Tibial nerve (tissue), 4 donors: Measurements from ENCODE around the gene AGMO.

ENCODE experiments used
- EP300 ChIP-seq, 2 donors: sonication (generic); formaldehyde crosslinking; IDR thresholded peaks; one replicate each; pipeline ENCODE4 v1.6.1; 2017; ENCODE audit warnings: antibody characterized with exemption in 2 of 2, mild to moderate bottlenecking in 1 of 2
- TF ChIP-seq, protein P1 (sequence below), 5 experiments: fragments of 200-600 bp in 3 of 5; fragments of 450-650 bp in 2 of 5; sonication (generic) in 3 of 5; IDR thresholded peaks; one replicate each; pipeline ENCODE4 v1.5.1; 2016 to 2019; ENCODE audit warnings: antibody characterized with exemption in 5 of 5, mild to moderate bottlenecking in 3 of 5, moderate library complexity in 2 of 5

DNA sequence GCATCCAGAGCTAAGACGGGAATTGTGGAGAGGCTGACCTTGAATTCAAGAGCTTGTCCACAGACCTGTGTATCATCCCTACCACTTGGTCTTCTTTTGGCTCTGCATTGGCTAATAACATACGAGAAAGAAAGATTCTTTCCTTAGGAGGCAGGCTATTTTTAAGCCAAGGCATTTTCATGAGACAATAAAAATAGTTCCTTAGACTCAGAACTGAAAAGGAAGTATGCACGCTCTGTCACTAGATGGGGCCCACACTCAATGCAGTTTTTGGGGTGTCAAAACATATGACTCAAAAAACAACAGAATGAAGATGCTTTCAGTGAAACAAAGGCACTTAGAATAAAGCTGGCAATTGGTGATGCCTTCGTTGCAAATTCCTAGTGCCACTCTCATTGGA, 393.3 kb downstream of the AGMO start:
- TF ChIP-seq EP300 (IDR thresholded peaks at IDR 0.05) = no peak
- TF ChIP-seq, protein P1, sequence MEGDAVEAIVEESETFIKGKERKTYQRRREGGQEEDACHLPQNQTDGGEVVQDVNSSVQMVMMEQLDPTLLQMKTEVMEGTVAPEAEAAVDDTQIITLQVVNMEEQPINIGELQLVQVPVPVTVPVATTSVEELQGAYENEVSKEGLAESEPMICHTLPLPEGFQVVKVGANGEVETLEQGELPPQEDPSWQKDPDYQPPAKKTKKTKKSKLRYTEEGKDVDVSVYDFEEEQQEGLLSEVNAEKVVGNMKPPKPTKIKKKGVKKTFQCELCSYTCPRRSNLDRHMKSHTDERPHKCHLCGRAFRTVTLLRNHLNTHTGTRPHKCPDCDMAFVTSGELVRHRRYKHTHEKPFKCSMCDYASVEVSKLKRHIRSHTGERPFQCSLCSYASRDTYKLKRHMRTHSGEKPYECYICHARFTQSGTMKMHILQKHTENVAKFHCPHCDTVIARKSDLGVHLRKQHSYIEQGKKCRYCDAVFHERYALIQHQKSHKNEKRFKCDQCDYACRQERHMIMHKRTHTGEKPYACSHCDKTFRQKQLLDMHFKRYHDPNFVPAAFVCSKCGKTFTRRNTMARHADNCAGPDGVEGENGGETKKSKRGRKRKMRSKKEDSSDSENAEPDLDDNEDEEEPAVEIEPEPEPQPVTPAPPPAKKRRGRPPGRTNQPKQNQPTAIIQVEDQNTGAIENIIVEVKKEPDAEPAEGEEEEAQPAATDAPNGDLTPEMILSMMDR (IDR thresholded peaks at IDR 0.05) = no peak
